NCI-H2029 treated with DMSO at 0.1 percent for 48 hours (cell line): Measurements from ENCODE around the gene RABGAP1.

ENCODE experiments used
- DNase-seq: peaks from one replicate; lab custom pipeline; 2025; lab: John Stamatoyannopoulos, UW

RABGAP1 gene

DNA sequence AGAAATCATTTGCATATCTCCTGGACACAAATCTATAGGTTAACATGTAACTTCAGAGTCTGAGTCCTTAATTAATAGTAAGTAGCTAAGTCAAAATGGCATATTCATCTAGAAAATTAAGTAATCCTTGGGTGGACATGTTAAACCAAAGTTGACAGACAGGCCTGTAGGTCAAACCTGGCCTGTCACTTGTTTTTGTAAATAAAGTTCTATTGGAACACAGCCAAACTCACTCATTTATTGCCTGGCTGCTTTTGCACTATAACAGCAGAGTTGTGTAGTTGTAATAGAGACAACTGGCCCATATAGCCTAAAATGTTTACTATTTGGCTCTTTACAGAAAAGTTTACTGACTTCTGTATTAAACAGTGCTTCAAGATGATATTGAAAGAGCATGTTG lies 68.1 kb downstream of the RABGAP1 start:
- DNase-seq: no peak

DNA sequence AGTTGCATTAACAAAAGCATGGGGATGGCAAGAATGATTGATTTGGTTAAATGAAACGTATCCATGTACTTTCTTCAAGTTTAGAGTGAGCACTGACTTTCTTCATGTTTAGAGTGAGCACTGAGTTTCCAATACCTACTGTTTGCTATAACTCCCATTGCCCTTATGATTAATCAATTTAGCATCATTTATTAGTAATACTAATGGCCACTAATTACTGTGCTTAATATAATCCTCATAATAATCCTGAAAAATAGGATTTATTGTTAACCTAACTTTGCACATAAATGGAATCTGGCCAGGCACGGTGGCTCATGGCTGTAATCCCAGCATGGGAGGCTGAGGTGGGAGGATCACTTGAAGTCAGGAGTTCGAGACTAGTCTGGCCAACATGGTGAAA lies 70.6 kb downstream of the RABGAP1 start:
- DNase-seq: no peak

DNA sequence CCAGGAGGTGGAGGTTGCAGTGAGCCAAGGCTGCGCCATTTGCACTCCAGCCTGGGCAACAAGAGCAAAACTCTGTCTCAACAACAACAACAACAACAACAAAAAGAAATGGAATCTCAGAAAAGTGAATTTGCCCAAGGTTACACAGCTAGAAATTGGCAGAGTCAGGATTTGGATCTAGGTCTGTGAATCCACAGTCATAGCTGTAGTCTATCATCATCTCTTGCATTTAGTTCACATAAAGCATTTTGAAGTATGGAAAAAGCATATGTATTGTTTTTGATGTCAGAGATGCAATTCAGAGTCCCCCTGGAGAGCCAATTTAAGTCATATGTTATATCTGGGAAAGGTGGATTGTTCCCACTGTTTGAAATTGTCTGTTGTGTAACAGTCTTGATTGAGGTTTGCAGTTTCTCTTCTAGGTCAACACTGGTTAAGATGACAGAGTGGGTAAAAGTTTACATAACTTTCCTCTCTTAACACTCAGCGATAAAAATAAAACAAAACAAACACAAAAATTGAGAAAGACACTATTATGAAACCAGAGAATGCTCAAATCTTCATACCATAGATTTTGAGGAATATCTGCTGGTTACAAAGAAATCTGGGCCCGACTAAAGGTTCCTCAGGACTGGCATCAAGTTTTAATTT lies 71.2 kb downstream of the RABGAP1 start:
- DNase-seq: no peak

DNA sequence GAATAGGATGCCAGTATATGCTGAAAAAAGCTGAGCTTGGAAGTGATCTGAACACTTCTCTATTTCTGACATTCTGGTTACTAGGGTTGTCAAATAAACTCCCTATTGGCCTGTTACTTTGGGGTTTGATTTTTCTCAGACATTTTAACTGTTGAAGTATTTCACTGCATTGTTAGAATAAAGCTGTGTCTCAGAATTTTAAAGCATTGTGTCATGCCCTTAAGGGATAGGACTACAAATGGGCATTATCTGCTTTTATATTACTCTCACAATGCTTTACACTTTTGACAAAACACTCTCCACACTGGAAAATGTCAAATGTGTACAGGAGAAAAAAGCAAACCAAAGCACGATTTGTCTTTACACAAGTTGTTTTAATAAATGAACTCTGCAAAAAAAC lies 75.8 kb downstream of the RABGAP1 start:
- DNase-seq: no peak

DNA sequence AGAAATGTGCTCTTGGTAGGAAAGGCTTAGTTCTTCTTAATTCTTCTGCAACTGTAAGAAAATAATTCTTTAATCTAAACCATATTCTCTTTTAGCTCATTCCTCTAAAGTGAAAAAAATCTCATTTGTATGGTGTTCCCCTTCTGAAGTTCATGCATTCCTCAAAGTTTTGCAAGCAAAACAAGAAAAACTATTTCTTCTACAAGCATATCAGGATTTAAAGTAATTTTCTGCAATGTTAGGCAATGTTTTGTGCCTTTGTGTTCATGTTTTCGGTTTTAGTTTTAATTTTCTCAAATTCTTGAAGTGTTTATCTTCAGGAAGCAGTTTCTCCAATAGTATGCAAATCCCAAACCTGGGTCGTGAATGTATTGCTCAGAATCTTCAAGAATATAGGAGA lies 80.0 kb downstream of the RABGAP1 start:
- DNase-seq: no peak

DNA sequence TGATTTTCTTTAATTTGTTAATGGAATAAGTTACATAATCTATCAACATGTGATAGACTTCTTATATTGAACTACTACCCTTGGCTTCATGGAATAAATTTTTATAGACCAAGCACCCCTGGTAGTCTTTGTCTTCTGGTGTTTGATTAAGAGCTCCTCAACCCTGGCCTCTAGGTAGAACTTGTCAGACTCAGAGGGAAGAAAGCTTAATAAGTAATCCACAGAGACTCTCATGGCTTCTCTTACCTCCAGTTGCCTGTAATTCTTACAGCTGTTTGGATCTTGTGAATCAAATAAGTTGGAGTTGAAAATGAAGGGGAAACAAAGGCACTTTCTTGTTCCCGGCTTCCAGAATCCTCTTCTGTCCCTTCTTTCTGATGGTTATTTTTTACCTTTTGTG lies 85.6 kb downstream of the RABGAP1 start:
- no peak for DNase-seq

DNA sequence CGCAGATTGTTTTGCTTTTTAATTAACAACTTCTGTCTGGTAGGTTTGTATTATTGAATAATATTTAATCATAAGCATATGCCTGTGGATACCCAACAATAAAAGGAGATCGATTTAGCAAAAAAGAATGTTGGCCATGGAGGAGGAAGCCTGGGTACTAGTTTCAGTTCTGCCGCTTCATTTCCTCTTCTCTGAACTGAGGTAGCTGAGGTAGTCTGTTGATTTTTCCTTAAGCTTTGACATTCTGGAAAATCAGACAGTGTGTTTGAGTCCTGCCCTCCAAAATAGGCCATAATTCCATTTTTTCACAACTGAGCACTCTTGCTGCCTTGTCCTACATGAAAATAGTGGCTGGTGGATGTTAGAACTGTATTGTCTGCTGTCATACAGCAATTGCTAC lies 86.7 kb downstream of the RABGAP1 start:
- no peak for DNase-seq

DNA sequence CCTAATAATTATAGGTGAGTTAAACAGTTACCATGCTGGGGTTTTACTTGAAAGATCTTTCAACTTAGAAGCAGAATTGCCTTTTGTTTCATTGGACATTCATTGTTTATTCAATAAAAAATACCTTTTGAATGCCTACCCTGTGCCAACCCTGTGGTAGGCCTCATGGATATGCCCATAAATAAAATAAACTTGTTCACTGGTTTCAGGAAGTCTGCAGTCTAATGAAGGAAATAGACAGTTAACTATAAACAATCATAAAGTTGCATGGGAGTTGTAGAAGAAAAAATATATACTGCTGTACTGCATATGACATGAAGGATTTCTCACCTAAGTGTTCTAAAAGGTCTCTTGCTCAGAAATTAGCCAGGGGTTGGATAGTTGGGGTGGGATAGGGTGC lies 87.3 kb downstream of the RABGAP1 start:
- DNase-seq: no peak

DNA sequence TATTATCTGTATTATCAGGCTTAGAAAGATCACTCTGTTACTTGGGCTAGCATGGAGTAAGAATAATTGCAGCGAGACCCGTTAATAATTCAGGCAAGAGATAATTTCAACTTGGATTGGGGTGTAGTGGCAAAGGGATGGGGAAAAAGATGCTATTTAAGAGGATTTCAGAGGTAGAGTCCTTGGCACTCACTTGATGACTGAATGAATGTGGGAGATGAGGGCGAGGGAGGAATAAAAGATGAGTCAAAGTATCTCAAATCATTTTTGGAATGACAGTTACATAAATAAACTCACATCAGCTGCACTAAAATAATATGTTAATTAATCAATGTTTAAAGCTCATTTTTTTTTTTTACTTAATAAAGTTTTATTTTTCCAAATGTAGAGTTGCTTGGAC lies 88.2 kb downstream of the RABGAP1 start:
- DNase-seq: no peak

DNA sequence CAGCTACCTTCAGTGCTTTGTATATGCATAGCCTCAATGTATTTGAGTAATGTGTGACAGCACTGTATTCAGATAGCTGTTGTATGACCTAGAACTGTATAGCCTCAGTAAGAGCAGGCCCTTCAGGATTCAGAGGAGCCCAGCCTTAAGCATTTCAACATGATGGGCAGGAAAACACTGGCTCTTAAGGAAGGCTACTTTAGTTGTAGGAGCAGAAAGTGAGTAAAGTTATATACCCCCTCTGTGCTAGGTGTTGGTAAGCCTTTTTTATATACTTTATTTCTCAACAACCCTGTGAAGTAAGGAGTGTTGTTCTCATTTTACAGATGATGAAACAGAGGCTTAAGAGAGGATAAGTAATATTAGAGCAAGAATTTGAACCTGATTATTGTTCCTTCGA lies 91.1 kb downstream of the RABGAP1 start:
- DNase-seq: no peak

DNA sequence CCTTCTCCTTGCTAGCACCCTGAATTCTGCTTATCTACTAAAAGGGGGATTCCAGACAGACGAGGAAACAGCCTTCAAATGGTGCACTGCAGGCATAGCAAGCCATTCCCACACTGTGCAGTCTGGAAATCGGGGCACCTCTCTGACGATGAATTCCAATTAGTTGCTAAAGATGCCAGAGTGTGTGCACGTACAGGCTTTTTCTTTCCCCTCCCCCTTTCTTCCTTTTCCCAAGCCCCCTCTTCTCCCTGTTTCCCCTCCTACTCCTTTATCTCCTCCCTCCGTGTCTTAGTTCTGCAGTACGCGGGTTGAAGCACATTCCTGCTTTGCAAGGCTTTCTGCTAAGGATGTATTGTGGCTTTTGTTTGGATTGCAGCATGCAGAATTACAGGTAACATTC lies 92.5 kb downstream of the RABGAP1 start, which contains the start of gene GPR21:
TSS of gene GPR21 (plus strand) at position 316 of the 400 bp plus-strand sequence. CDS start 900 bp downstream, outside the sequence.
- DNase-seq: no peak

DNA sequence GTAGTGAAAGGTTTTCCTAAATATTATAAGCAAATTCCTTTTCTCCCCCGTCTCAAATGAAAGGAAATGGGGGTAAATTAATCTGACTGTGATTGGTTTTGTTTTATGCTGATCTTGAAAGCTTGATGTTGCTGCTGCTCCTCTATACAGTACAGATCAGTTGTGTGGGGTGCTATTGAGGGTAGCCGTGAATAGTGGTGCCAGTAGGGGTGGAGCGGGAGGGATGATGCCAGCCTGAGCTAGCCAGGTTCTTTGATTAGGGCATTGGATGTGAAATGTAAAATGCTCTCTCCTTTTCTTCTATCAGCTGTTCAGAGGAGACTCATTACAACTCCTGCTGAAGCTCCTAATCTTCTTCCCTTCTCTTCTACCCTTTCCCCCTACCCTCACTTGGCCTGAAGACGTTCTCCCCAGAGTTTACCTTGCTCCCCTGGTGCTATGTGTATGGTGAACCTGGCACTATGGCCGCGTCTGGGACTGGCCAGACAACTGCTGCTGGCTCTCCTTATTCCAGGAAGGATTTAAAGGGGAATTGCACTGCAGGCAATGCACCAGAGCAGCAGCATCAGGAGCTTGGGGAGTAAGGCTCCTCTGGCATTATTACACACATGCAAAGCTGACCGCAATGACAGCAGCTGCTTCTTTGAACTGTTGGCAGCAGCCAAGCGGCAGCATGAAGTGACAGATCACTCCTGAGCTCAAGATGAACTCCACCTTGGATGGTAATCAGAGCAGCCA lies 93.2 kb downstream of the RABGAP1 start:
- DNase-seq: no peak

DNA sequence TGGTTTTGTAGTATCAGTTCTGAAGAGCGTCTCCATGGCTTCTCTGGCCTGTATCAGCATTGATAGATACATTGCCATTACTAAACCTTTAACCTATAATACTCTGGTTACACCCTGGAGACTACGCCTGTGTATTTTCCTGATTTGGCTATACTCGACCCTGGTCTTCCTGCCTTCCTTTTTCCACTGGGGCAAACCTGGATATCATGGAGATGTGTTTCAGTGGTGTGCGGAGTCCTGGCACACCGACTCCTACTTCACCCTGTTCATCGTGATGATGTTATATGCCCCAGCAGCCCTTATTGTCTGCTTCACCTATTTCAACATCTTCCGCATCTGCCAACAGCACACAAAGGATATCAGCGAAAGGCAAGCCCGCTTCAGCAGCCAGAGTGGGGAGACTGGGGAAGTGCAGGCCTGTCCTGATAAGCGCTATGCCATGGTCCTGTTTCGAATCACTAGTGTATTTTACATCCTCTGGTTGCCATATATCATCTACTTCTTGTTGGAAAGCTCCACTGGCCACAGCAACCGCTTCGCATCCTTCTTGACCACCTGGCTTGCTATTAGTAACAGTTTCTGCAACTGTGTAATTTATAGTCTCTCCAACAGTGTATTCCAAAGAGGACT lies 94.2 kb downstream of the RABGAP1 start:
- no peak for DNase-seq

DNA sequence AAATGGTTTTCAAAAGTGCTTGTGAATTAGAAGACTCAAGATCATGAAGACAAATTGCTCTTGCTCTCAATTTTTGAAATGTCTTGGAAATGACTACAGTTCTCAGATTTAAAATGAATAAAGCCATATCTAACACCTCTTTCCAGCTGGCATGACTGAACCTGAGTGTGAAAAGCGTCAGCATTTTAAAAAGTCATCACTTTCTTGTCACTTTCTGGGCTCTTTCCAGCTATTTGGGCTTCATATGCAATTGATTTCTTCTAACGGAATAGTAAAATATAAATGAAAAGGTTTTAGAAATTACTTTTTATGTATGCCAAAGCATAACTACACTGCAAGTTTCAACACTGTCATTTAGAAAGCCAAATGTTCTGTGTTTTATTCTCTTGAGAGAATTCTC lies 95.0 kb downstream of the RABGAP1 start:
- no peak for DNase-seq

DNA sequence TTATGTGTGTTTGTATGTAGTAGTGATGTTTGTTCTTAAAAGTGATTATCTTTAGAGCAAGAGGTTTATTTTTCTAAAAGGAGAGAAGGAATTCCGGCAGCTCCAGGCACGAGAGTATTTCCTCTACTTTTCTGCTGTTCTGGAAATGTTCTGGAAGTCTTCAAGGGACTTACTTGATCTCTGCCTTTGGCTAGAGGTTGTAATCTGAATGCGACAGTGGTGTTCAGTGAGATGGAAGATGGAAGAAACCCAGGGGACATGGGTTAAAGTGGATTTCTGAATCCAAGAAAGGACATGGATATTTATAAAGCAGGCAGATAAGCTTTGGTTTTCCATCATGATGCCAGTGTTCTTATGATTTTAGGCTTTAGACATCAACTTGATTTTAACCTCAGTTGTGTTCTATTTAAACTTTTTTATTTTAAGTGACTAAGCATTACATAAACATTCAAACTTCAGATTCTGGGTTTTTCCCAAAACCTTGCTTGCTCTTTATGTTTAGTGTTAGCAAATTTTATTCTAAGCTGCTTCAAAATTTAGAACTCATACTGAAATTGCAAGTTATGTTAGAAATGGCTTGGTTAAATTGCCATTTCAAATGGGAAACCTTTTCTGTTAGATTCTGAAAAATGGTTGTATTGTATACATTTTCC lies 96.2 kb downstream of the RABGAP1 start:
- no peak for DNase-seq

DNA sequence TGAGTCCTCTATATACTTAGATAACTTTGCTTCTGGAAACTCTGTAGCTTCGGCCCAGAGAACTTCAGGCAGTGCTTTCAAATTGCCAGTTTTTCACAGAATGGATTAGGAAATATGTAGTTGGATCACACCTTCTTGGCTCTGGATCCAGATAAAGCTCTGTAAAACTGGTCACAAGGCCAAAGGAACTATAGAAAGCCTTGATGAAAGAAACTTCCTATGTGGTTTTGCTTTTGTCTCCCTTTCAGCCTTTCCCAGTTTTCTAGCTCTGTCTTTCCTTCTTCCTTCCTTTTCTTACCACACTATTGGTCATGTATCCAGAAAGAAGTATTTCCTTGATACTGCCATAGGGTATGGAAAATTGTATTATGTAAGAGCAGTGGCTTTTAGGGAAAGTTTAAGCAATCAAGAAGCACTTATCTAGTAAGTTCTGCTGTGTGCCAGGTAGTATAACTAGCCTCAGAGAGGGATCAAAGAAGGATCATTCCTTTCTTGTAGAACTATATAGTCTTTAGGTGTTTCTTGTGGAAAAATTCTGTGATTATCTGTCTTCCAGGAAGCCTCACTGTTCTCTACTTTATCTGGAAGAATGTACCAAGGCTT lies 98.9 kb downstream of the RABGAP1 start:
- DNase-seq: no peak

DNA sequence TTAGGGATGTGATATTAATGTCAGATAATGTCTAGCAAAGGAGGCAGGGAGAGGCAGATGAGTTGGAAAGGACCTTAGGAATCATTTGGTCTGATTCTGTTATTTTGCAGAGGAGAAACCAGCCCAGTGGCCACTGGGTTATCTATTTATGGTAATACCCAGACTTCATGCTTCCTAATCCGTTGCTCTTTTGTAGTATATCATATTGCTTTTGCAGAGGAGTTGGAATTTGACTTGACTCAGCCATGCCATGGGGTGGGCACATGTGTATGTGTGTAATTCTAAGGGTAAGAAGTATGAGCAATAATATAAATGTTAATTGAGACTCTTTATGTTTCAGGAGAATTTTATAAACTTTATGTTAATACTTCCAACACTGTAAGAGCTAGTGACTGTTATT lies 100.0 kb downstream of the RABGAP1 start:
- DNase-seq: no peak

DNA sequence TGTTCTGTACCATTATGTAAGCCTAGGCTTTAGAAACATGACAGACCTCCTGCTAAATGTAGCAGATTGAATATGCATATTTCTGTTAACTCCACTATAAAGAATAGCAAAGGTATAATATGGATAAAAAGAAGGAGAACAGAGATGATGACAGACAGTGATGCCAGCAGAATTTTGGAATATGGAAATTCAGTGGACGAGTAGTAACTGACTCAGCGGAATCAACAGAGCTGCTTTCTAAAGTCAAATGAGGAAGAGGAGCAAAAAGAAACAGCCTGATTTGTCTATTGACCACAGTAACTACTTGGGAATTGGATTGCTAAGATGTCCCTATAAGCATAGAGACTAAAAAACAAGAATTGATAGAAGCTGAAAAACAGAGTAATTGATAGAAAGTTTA lies 100.7 kb downstream of the RABGAP1 start:
- no peak for DNase-seq

DNA sequence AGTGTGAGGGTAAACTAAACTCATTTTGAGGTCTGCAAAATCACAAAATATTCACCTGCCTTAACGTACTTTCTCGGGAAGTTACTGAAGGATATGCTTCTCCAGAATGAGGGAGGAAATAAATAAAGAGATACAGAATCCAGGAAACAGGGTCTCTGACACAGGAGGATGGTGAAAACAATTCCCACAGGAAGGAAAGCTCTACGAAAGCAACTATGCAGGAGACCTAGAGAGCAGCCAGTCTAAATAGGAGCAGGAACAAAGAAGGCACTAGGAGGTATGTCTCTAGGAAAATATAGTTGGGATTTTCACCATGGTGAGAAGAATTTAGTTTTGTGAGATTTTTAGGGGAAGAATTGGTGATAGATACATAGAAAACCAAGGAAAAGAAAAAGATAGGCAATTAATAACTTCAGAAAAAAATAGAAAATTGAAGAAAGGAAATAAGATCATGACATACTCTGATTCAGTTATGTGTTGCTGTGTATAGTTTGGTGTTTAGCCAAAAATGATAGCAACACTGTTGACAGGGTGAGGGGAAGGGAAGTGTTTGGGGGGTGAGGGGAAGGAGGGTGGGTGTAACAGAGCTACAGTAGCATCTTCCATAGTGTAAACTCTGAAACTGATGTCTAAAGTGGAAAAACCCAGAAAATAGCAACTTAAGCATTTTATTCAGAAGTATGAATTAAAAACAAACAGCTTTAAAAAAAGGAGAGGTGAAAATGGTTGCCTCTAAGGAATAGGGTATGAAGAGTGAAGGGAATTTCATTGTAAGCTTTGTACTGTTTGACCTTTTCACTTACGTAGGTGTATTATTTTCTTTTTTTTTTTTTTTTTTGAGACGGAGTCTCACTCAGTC lies 102.5 kb downstream of the RABGAP1 start:
- DNase-seq: no peak

DNA sequence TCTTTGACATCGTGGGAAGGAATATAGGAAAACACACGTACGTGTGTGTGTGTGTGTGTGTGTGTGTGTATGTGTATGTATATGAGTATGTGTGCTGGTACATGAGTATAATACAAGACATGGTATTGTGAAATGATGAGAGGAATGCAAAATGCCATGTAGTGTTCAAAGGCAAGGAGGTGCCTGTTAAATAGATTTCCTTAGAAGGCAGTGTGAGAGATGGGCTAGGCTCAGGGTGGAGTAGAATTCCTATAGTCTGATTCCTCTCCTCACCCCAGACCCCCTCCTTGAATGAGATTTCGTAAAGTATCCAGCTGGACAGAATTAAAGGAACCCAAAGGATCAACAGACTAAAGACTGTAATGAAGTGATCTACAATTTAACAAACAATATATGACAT lies 103.8 kb downstream of the RABGAP1 start:
- no peak for DNase-seq

DNA sequence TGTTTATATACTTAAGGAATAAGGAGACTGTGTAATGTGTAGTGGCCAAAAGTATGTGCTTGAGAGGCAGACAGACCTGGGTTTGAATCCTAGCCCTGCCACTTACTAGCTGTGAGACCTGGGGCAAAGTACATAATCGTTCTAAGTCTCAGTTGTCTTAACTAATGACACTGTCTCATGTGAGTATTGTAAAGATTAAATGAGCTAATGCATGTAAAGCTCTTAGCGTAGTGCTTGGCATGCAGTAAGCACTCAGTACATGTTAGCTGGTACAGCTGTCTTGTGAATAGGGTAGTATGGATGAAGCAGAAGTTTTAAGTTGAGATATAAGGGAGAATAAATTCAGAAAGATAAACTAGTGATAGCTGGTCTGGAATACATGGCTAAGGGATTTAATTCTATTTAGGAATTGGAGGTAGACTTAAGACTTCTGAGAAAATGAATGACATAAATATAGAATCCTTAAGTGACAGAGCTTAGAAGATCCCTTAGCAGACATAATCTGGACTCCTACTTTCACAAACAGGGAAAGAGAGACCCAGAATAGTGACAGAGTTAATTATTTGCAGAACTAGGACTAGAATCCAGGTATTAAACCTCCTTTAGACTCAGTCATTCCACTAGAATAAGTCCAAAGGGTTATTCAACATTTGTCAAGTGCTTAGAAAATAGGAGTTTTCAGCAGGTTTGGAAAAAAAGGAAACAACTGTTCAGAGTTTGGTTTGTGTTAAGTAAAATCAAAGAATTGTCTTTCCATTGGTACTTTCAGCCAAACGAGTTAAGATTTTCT lies 105.8 kb downstream of the RABGAP1 start:
- DNase-seq: no peak
